DMS 273 treated with DMSO at 0.1 percent for 48 hours (cell line): ENCODE measurements around the gene ASTE1.
"Not testable (repeated sequence)": the region's sequence is repeated elsewhere in the genome, so short reads cannot be mapped to it uniquely, and the experiment has no call there.

Source experiments
- DNase-seq: peaks from one replicate; lab custom pipeline; 2025; lab: John Stamatoyannopoulos, UW

Gene ASTE1

DNA sequence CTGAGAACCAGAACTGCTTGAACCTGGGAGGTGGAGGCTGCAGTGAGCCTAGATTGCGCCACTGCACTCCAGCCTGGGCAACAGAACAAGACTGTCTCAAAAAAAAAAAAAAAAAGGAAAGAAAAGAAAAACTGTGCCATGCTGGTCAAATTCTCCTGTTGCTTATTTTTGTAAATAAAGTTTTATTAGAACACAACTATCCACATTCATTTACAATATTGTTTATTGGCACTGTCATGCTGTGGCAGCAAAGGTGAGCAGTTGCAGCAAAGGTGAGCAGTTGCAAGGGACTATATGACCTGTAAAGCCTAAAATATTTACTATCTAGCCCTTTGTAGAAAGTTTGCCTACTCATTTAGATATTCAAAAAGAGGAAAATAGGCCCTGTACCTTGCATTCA lies 18.3 kb downstream of the ASTE1 start:
- DNase-seq: no peak

DNA sequence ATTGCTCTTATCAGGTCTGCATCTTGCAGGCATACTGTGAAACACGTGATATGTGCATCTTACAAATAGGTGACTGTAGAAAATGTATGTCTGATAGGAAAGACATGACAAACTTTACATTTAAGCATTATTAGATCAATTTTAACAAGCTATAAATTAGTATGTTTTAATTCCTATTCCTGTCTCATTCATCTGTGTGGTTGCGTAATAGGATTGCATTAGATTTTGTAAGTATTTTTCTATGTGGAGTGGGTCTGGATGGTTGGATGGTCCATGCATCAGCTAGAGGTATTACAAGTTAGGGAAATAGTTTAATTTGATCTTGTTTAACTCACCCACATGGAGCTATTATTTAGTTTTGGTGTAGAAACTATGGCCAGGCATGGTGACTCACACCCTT lies 18.8 kb downstream of the ASTE1 start:
- no peak for DNase-seq

DNA sequence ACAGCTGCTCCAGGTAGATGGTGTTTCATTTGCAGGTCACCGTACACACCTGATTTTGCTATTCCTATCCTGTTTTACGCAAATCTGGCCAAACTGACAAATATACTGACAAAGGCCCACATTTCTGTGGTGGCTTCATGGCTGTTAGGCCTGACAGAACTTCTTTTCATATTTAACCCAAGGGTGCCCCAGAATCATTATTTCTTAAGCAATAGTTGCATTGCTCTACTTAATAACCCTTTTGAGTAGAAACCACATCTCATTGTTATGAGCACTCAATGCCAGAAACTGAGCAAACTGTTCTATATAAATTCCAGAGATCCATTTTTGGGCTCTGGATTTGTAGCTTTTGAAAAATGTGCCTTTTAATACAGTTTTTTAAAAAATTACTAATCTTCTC lies 19.4 kb downstream of the ASTE1 start:
- DNase-seq: no peak

DNA sequence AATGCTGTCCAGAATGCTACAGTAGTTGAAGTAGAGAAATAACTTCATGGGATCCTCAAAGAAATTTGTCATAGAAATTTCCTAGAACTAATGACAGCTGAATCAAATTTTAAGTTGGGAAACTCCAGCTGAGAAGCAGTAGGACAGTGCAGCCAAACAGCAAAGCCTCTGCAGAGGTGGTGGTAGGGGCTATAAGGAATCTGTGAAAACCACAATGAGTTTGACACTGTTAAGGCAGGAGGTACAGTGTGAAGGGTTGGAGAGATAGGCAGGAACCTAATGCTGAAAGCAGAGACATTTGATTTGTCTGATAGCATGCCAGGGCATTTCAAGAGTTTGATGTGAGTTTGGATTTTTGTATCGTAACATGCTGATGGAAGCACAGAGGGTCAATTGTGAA lies 22.0 kb downstream of the ASTE1 start:
- no peak for DNase-seq

DNA sequence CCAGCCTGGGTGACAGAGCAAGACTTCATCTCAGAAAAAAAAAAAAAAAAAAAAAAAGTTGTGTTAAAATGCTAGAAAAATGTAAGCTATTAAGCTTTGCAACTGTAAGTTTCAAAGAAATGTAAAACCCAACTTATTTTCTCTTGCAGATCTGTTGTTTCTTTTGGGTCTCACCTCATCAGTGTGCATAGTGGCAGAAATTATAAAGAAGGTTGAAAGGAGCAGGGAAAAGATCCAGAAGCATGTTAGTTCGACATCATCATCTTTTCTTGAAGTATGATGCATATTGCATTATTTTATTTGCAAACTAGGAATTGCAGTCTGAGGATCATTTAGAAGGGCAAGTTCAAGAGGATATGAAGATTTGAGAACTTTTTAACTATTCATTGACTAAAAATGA lies 25.6 kb downstream of the ASTE1 start:
- no peak for DNase-seq

DNA sequence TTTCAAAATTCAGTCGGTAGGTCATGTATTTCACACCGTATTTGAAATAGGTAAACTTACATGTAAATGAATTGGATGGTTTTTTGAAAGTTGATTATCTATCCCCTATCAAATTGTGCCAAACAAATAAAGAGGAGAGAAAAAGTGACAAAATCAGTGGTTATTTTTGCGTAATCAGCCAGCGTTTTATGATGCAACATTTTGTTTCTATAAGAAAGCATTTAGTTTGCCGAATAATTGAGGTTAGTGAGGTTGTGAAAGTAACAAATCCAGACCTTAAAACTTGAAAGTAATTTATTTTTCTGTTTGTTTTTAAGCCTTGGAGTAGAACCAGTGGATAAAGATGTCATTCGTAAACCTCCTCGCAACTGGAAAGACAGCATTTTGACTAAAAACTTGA lies 29.3 kb downstream of the ASTE1 start:
- no peak for DNase-seq

DNA sequence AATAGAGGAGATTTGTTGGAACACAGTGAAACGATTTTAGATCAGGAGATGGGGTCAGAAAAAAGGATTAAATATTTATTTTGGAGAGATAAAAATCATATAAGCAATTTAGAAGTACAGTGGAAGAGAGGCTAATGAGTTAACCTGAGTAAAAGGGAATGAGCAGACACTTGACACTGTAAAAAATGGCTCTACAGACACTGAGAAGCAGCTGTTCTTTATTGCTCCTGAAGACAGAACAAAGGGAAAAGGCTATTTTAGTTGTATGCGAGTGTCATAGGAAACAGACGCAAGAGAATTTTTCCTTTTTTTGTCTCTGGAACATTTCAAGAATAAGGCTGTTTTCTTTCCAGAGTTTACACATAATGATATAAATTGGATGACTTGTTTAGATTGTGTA lies 34.3 kb downstream of the ASTE1 start:
- DNase-seq: no peak

DNA sequence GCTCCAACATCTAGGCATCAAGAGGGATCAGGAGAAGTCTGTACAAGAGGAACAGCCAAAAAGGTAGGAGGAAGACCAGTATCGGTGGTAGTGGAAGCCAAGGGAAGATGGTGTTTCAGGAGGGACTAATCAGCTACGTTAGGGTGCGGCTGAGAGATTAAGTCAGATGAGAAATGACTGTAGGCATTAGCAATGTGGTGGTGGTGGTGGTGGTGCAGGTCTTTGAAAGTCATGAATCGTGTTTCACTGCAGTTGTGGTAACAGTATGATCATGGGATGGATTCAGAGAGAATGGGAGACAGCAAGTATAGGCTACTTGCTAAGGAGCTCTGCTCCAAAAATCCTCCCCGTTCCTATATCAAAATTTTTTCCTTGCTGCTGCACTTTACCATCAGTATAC lies 35.5 kb downstream of the ASTE1 start:
- DNase-seq: no peak

DNA sequence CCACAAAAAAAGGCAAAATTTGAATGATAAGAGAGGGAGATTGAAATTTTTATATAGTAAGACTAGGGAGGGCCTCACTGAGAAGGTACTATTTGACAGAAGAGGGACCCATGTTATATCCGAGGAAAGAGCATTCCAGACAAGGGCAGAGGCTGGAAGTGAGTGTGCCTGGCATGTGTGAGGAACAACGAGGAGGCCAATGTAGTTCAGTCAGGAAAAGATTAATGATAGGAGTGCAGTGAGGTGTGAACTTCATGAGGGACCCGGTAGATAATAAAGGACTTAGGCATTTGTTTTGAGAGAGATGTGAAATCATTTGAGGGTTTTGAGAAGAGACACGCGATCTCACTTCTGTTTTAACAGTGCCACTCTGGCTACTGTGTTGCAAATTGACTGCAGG lies 36.3 kb downstream of the ASTE1 start:
- no peak for DNase-seq

DNA sequence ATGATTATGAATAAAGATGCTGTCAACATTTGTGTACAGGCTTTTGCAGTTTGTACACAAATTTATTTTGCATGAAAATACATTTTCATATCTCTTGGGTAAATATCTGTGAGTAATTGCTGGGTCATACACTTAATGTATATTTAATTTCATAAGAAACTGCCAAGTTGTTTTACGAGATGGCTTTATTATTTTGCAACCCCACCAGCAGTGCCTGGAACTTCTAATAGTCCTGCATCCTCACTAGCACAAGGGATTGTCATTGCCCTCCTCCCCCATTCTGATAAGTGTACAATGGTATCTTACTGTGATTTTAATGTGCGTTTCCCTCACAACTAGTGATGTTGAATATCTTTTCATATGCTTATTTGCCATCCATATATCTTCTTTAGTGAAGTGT lies 45.2 kb downstream of the ASTE1 start:
- no peak for DNase-seq

DNA sequence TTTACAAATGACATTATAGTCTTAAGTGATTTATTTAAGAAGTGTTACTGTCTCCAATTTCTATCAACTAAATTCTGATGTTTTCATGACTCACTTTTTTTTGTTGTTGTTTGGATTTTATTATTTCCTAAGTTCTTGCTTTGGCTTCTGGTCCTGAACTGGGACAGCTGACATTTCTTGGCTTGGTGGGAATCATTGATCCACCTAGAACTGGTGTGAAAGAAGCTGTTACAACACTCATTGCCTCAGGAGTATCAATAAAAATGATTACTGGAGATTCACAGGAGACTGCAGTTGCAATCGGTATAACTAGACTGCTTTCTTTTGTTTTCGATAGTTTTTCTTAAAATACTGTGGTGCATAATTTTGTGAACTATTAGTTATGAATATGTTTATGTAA lies 47.5 kb downstream of the ASTE1 start:
- no peak for DNase-seq

DNA sequence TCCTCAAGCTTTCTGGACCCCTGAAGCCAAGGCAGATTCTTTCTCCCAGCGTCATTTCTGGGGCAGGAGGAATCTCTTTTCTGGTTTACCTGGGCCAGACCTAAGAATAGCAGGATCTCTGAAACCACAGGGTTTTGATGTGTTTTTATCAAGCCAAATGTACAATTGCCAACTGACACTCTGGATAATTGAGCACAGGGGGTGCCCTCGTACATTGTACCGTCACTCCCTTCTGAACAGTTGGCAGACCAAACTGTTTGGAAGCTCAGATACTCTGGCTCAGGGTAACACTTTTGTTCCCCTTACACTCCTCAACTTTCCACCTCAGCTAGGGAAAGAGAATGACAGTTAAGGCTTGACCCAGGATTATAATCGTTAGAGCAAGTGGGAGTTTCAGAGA lies 49.9 kb downstream of the ASTE1 start:
- DNase-seq: no peak

DNA sequence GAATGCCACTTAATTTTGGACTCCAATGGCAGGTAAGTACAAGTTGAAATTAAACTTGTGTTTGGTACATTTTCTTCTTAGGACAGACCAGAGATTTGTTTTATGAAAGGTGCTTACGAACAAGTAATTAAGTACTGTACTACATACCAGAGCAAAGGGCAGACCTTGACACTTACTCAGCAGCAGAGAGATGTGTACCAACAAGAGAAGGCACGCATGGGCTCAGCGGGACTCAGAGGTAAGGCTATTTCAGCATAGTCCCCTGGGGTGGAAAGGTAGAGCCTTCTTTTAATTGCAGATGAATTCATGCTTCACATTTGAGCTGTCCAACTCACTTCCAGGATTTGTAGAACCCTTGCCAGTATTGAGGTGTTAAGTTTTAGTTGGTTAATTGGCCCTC lies 51.4 kb downstream of the ASTE1 start:
- DNase-seq: no peak

DNA sequence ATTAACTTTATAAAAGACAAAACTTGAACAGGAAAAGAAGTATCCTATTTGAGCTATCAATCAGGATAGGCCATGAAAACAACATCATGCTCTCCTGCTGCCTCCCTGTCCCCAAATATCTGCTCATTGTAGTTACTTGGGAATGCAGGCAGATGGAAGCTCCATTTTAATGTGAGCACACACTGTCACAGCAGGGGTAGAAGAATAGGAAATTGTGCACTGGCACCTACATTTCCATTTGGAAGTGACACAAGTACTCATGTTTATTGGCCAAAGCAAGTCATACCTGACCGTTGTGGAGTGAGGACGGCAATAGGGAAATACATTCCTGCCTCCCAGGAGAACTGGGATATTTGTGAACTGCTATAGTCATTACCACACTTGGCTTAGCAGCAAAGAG lies 52.4 kb downstream of the ASTE1 start:
- no peak for DNase-seq

DNA sequence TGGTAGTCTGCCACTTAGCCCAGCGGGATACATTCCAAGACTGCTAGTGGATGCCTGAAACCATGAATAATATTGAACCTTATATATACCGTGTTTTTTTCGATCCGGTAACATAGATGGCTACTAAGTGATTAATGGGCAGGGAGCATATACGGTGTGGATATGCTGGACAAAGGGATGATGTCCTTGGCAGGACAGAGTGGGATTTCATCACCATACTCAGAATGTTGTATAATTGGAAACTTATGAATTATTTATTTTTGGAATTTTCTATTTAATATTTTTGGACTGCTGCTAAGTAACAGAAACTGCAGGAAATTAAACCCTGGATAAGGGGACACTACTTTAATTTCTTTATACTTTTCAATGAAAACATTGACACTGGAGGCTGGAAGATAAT lies 53.2 kb downstream of the ASTE1 start:
- DNase-seq: no peak

DNA sequence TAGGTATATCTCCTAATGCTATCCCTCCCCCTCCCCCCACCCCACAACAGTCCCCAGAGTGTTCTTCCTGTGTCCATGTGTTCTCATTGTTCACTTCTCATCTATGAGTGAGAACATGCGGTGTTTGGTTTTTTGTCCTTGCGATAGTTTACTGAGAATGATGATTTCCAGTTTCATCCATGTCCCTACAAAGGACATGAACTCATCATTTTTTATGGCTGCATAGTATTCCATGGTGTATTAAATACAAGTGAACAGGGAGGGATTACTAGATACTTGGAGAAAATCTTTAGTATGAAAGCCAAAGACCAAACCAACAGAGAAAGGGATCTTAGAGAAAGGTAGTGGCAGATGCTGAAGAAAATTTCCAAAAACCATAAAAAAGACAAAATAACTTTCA lies 54.0 kb downstream of the ASTE1 start:
- DNase-seq: not testable (repeated sequence)

DNA sequence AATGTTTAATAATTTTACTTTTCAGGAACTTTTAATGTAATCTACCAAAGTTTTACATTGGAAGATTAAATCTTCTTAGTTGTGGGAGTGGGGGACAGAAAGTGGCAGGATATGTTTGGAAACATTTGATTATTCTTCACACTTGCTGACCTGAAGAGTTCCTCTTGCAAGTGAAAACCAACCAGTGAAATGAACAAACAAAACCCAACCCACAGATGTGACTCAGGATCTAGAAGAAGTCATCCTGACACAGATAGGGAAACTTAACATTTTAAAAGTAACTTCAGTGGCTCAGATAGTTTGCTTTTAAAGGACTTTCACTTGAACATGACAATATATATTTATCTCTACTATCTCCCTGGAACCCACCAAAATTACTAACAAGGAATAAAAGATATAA lies 55.4 kb downstream of the ASTE1 start:
- no peak for DNase-seq

DNA sequence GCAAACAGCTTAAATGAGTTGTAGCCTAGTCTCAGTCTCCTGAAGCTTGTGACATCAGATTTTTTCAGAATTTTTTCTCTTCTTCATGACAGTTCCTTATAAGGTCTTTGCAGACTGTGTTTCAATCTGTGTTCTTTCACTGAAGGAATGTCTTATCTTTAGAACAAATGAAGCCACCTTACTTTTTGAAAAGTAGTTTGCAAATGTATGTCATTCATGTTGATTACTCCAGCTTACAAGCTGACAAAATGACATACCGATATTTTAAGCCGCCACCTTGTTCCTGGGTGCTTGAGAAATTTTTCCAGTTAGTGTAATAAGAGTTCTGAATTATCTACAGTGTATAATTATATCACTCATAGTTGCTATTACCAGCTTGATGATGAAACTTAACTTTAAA lies 57.0 kb downstream of the ASTE1 start:
- no peak for DNase-seq

DNA sequence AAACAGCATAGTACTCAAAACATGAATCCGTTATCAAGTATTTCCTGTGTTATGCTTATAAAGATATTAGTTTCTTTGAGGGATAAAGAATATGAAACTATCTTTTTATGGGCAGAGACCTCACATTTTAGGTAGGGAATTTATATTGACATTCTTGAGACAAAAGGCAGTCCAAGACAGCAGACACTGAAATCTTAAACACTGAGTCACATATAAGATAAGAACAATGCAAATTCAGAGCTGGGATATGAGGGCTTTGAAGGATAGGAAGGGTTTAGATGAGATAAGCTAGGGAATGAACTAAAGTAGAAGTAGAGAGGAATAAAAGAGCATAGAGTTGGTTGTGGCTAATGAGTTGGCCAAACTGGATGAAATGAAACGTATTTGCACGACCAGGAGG lies 58.4 kb downstream of the ASTE1 start:
- DNase-seq: no peak

DNA sequence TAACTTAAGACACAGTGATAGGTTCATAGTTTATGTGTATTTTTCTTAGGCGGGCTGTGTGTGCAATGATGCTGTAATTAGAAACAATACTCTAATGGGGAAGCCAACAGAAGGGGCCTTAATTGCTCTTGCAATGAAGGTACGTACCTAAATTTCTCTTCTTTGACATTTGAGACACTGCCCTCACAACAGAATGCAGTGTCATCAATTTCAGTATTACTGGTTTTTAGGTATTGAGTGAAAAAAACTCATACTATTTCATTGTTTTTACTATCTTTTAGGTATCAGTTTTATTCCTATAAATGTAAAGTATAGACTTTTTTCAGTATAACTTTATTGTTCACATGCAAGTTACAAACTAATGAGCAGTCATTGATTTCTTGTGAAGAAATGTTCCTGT lies 59.3 kb downstream of the ASTE1 start:
- DNase-seq: no peak

DNA sequence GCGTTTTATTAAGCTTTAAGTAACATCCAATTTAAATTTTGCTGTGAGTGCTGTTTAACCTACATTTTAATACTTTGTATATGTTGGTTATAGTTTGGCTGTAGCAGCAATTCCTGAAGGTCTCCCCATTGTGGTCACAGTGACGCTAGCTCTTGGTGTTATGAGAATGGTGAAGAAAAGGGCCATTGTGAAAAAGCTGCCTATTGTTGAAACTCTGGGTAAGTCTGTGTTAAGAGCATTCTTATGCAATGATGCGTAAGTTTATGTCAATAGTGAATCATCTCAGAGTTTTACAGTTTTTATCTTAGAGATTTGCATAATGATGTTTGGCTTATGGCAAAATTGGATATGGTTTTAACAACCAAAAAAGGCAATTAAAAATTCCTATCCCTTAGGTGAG lies 62.7 kb downstream of the ASTE1 start:
- DNase-seq: no peak
